ENCODE measurements around the gene OR13C4. TPM values are rescaled to one million over a fixed set of nuclear protein-coding genes. Genes with fewer than 3 reads are reported as not detected.

Gene OR13C4
- total RNA-seq, 1 donor from 2014 or later, result not detected

DNA sequence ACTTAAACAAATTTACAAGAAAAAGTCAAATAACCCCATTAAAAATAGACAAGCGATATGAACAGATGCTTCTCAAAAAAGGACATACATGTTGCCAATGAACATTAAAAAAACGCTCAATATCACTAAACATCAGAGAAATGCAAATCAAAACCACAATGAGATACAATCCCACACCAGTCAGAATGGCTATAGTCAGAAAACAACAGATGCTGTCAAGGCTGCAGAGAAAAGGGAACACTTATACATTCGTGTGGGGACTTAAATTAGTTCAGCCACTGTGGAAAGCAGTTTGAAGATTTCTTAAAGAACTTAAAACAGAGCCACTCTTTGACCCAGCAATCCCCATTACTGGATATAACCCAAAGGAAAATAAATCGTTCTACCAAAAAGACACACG is 12.1 kb downstream of the OR13C4 start:
- no peaks in the 10 kb centered on the region for H3K4me1 Mint-ChIP-seq (ENCODE audit: low read depth, unreplicated experiment)
- no peaks in the 10 kb centered on the region for H3K27me3 Mint-ChIP-seq (ENCODE audit: low read depth, unreplicated experiment)
- no peak overlapping the region for H3K27ac Mint-ChIP-seq (ENCODE audit: unreplicated experiment)
- no peak overlapping the region for H3K4me3 Mint-ChIP-seq (ENCODE audit: unreplicated experiment)
- Histone ChIP-seq H4K20me1 (ENCODE audit: insufficient read depth, low read length) (no peaks in the 10 kb centered on the region), H3K27me3 (ENCODE audit: insufficient read depth, low read length) (no peaks in the 10 kb centered on the region), H3K4me3 (ENCODE audit: insufficient read depth, low read depth, low read length) (no peak overlapping the region), H3K79me2 (ENCODE audit: insufficient read depth, low read length) (no peaks in the 10 kb centered on the region), H3K4me1 (ENCODE audit: insufficient read depth, low read length) (no peaks in the 10 kb centered on the region), H3K9ac (ENCODE audit: low read length) (no peak overlapping the region), H2AFZ (ENCODE audit: low read depth, low read length) (no peak overlapping the region), H3K9me3 (ENCODE audit: insufficient read depth, low read depth, low read length) (no peaks in the 10 kb centered on the region), H3K36me3 (ENCODE audit: insufficient read depth, low read length) (no peaks in the 10 kb centered on the region), H3K4me2 (ENCODE audit: low read length) (no peak overlapping the region), H3K27ac (ENCODE audit: low read depth, low read length) (no peak overlapping the region)
- no peak for TF ChIP-seq EZH2 (IDR thresholded peaks at IDR 0.05; ENCODE audit: insufficient read depth, low read length)
- TF ChIP-seq, protein P1, sequence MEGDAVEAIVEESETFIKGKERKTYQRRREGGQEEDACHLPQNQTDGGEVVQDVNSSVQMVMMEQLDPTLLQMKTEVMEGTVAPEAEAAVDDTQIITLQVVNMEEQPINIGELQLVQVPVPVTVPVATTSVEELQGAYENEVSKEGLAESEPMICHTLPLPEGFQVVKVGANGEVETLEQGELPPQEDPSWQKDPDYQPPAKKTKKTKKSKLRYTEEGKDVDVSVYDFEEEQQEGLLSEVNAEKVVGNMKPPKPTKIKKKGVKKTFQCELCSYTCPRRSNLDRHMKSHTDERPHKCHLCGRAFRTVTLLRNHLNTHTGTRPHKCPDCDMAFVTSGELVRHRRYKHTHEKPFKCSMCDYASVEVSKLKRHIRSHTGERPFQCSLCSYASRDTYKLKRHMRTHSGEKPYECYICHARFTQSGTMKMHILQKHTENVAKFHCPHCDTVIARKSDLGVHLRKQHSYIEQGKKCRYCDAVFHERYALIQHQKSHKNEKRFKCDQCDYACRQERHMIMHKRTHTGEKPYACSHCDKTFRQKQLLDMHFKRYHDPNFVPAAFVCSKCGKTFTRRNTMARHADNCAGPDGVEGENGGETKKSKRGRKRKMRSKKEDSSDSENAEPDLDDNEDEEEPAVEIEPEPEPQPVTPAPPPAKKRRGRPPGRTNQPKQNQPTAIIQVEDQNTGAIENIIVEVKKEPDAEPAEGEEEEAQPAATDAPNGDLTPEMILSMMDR (IDR thresholded peaks at IDR 0.05; ENCODE audit: insufficient read depth, low read depth, low read length), result no peak
- FAIRE-seq, result no peak
- no peaks in the 10 kb centered on the region for H3K9me3 Mint-ChIP-seq (ENCODE audit: unreplicated experiment)
- H3K36me3 Mint-ChIP-seq (ENCODE audit: low read depth, unreplicated experiment), result no peaks in the 10 kb centered on the region
- DNase-seq (ENCODE audit: low read depth), result no peak

GRCh38 chr9:104506565-104506964 is 20.4 kb downstream of the OR13C4 start:
- Mint-ChIP-seq H3K27me3 (ENCODE audit: low read depth, unreplicated experiment) (peaks cover 6% of the 10 kb centered on the region), H3K4me1 (ENCODE audit: low read depth, unreplicated experiment) (no peaks in the 10 kb centered on the region), H3K4me3 (ENCODE audit: unreplicated experiment) (no peak overlapping the region), H3K9me3 (ENCODE audit: unreplicated experiment) (no peaks in the 10 kb centered on the region), H3K36me3 (ENCODE audit: low read depth, unreplicated experiment) (no peaks in the 10 kb centered on the region), H3K27ac (ENCODE audit: unreplicated experiment) (no peak overlapping the region)
- Histone ChIP-seq H3K27ac (ENCODE audit: low read depth, low read length) (no peak overlapping the region), H4K20me1 (ENCODE audit: insufficient read depth, low read length) (no peaks in the 10 kb centered on the region), H3K9me3 (ENCODE audit: insufficient read depth, low read depth, low read length) (no peaks in the 10 kb centered on the region), H3K79me2 (ENCODE audit: insufficient read depth, low read length) (no peaks in the 10 kb centered on the region), H3K36me3 (ENCODE audit: insufficient read depth, low read length) (no peaks in the 10 kb centered on the region), H3K9ac (ENCODE audit: low read length) (no peak overlapping the region), H3K27me3 (ENCODE audit: insufficient read depth, low read length) (no peaks in the 10 kb centered on the region), H3K4me2 (ENCODE audit: low read length) (no peak overlapping the region), H3K4me3 (ENCODE audit: insufficient read depth, low read depth, low read length) (no peak overlapping the region), H2AFZ (ENCODE audit: low read depth, low read length) (no peak overlapping the region), H3K4me1 (ENCODE audit: insufficient read depth, low read length) (no peaks in the 10 kb centered on the region)
- no peak for FAIRE-seq
- TF ChIP-seq, protein P1 (IDR thresholded peaks at IDR 0.05; ENCODE audit: insufficient read depth, low read depth, low read length), result no peak
- no peak for TF ChIP-seq EZH2 (IDR thresholded peaks at IDR 0.05; ENCODE audit: insufficient read depth, low read length)
- no peak for DNase-seq (ENCODE audit: low read depth)

DNA sequence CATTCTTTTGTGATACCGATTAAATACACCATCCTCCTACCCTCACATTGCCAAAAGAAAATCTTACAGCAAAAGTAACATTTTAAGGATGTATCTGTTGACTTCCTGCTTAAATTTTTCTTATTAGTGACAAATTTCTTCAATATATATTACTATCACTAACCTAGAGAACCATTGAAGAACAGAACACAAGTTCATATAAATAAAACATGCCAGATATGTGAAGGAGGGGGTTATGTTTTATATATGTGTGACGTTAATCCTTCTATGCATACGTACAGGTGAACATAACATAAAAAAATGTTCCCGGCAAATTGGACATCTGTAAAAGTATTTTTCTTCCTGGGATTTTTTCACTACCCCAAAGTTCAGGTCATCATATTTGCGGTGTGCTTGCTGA is 23.0 kb downstream of the OR13C4 start, which contains the start of gene OR13F1:
Gene OR13F1, plus strand, starts transcription at position 301 of the 400 bp plus-strand sequence. Its CDS starts 0 bp downstream, at position 301.
- no peak for FAIRE-seq
- Histone ChIP-seq H2AFZ (ENCODE audit: low read depth, low read length) (no peak within 1 kb of the TSS), H3K4me1 (ENCODE audit: insufficient read depth, low read length) (no peaks in the 10 kb centered on the region), H3K27ac (ENCODE audit: low read depth, low read length) (no peak within 1 kb of the TSS), H3K9me3 (ENCODE audit: insufficient read depth, low read depth, low read length) (no peaks in the 10 kb centered on the region), H3K4me3 (ENCODE audit: insufficient read depth, low read depth, low read length) (no peak within 1 kb of the TSS), H3K4me2 (ENCODE audit: low read length) (no peak within 1 kb of the TSS), H4K20me1 (ENCODE audit: insufficient read depth, low read length) (no peaks in the 10 kb centered on the region), H3K36me3 (ENCODE audit: insufficient read depth, low read length) (no peaks in the 10 kb centered on the region), H3K9ac (ENCODE audit: low read length) (no peak within 1 kb of the TSS), H3K79me2 (ENCODE audit: insufficient read depth, low read length) (no peaks in the 10 kb centered on the region), H3K27me3 (ENCODE audit: insufficient read depth, low read length) (no peaks in the 10 kb centered on the region)
- Mint-ChIP-seq H3K27me3 (ENCODE audit: low read depth, unreplicated experiment) (peaks cover 2% of the 10 kb centered on the region), H3K4me3 (ENCODE audit: unreplicated experiment) (no peak within 1 kb of the TSS), H3K27ac (ENCODE audit: unreplicated experiment) (no peak within 1 kb of the TSS), H3K4me1 (ENCODE audit: low read depth, unreplicated experiment) (no peaks in the 10 kb centered on the region), H3K36me3 (ENCODE audit: low read depth, unreplicated experiment) (no peaks in the 10 kb centered on the region), H3K9me3 (ENCODE audit: unreplicated experiment) (no peaks in the 10 kb centered on the region)
- DNase-seq (ENCODE audit: low read depth), result no peak
- TF ChIP-seq EZH2 (IDR thresholded peaks at IDR 0.05; ENCODE audit: insufficient read depth, low read length), result no peak
- TF ChIP-seq, protein P1 (IDR thresholded peaks at IDR 0.05; ENCODE audit: insufficient read depth, low read depth, low read length), result no peak

All from astrocyte (in vitro differentiated cells and primary cell).